Heart right ventricle (tissue), 16 donors: ENCODE results near the gene FCN1. TPM values are rescaled to one million over a fixed set of nuclear protein-coding genes. Genes with fewer than 3 reads are reported as not detected.

ENCODE experiments used
- ATAC-seq, 8 donors: fragments of 200-7000 bp; cut with Tn5 transposase; one replicate each; pipeline ENCODE4 v1.9.1; 2020; ENCODE audit warnings: mild to moderate bottlenecking in 8 of 8, moderate library complexity in 8 of 8, moderate number of reproducible peaks in 1 of 8
- DNase-seq, 2 donors: peaks; one replicate each; pipeline ENCODE4 v3.0.0-alpha.2; 2020
- H3K27ac ChIP-seq, 10 donors: fragments of 200-600 bp; sonication (generic) in 2 of 10; one replicate each; pipeline versions ENCODE4 v1.5.0 to v1.8.0; 2020 to 2022; ENCODE audit warnings: mild to moderate bottlenecking in 3 of 10
- H3K27me3 ChIP-seq, 7 donors: fragments of 200-600 bp; one replicate each; pipeline ENCODE4 v1.8.0; 2021 to 2022; ENCODE audit warnings: mild to moderate bottlenecking in 2 of 7
- H3K36me3 ChIP-seq, 9 donors: fragments of 200-600 bp; sonication (generic) in 1 of 9; one replicate each; pipeline versions ENCODE4 v1.5.0 to v1.8.0; 2020 to 2022; ENCODE audit warnings: mild to moderate bottlenecking in 2 of 9
- H3K4me1 ChIP-seq, 9 donors: fragments of 200-600 bp; sonication (generic) in 1 of 9; one replicate each; pipeline versions ENCODE4 v1.5.0 to v1.8.0; 2020 to 2022; ENCODE audit warnings: mild to moderate bottlenecking in 4 of 9
- H3K4me3 ChIP-seq, 10 donors: fragments of 200-600 bp; sonication (generic) in 2 of 10; one replicate each; pipeline versions ENCODE4 v1.5.0 to v1.8.0; 2020 to 2022; ENCODE audit warnings: mild to moderate bottlenecking in 7 of 10, moderate library complexity in 2 of 10
- H3K9me3 ChIP-seq, 11 donors: fragments of 200-600 bp in 10 of 11; sonication (generic) in 2 of 11; one replicate each; pipeline versions ENCODE4 v1.5.0 to v1.8.0; 2013 to 2022; ENCODE audit warnings: mild to moderate bottlenecking in 2 of 11, control low read depth in 1 of 11, moderate library complexity in 1 of 11
- CTCF ChIP-seq, 9 donors: fragments of 200-600 bp; sonication (generic) in 2 of 9; IDR thresholded peaks; one replicate each; pipeline versions ENCODE4 v1.5.0 to v1.8.0; 2021 to 2022; ENCODE audit warnings: antibody characterized with exemption in 9 of 9, mild to moderate bottlenecking in 5 of 9, moderate library complexity in 1 of 9
- WGBS, 2 donors: extraction: QIAGEN DNeasy Blood & Tissue Kit; methylation state at CpG; one replicate each; pipeline ENCODE4 v1.1.7; 2013; ENCODE audit warnings: inconsistent platforms in 1 of 2; 5-methylcytosine and 5-hydroxymethylcytosine counted together
- intact Hi-C, 10 donors: fragments of 100-400 bp; cut with DNase I; formaldehyde crosslinking; loops; one replicate each; pipeline versions ENCODE4 v1.11.1 to v1.14.2; 2022
- polyA plus RNA-seq, 2 donors: library from polyadenylated mRNA; stranded (reverse); fragments of 200-250 nt; gene quantifications; one replicate each; pipeline ENCODE4 v1.2.3, GENCODE V29; 2013
- total RNA-seq, 10 donors: library from RNA; stranded (reverse); fragmentation: NEBNext Ultra II Directional in 3 of 10; extraction: Animal tissue kit (Norgen Biotek cat#: 25700) in 3 of 10; gene quantifications; one replicate each; pipeline versions ENCODE4 v1.2.1 to v1.2.4, GENCODE V29; 2021 to 2023
- donor health status: Arrhythmogenic right ventricular cardiomyopathy.
- donor health status: ischemic (EF 13 %, LVEDD 7.1; RV severe dilation, severe dysfunction).
- donor health status: healthy with polysubstance abuse.
- donor health status: DM: no; HTN: yes; CAD: no.
- donor health status: DM: no; HTN: no; CAD: no.
- donor health status: ischemic (EF 25% LVEDD 6.9; RV normal size, moderate dysfunction).
- donor health status: ischemic (EF 25% LVEDD 5.7; RV mildly dilated, moderate dysfunction).
- donor health status: healthy.
- donor health status: DM: yes; HTN: yes; CAD: no.
- donor health status: Ischemic cardiomyopathy.
- donor health status: ischemic (EF 35%, LVEDD 5.7; RV mildly dilated, moderate dysfunction).
- donor health status: nonischemic (EF 11% LVEDD 7.7; RV severe dilation, severe dysfunction).
- donor health status: DM: yes; HTN: yes; CAD: no.
- donor health status: PGD.
- donor health status: ischemic (EF 29% LVEDD 5.4; RV normal size, mild dysfunction).
- donor health status: nonischemic (EF 23%, LVEDD 6.1; RV moderate dilation, normal function).

FCN1 gene
- total and polyA plus RNA-seq, 12 donors = 0.97 to 64.7 (median 2.7) TPM

GRCh38 chr9:134864821-134865190 is 52.9 kb downstream of the FCN1 start:
- H3K27ac ChIP-seq = no peak overlapping the region
- 83 to 87% methylated on average over 13 of the region's 13 CpGs for WGBS, 2 donors
- no peak for DNase-seq
- no peaks in the 10 kb centered on the region for H3K27me3 ChIP-seq
- ATAC-seq = no peak
- no peaks in the 10 kb centered on the region for H3K36me3 ChIP-seq
- intact Hi-C loops = no loop called here
- no peak for TF ChIP-seq CTCF (IDR thresholded peaks at IDR 0.05)
- H3K9me3 ChIP-seq = peaks cover 0 to 12% (median 0%) of the 10 kb centered on the region in 11 donors
- no peak overlapping the region for H3K4me3 ChIP-seq
- peaks cover 0 to 14% (median 7%) of the 10 kb centered on the region in 9 donors for H3K4me1 ChIP-seq

- no peak for TF ChIP-seq CTCF (IDR thresholded peaks at IDR 0.05)
- no peak overlapping the region for H3K4me3 ChIP-seq
- H3K9me3 ChIP-seq = peaks cover 0 to 14% (median 0%) of the 10 kb centered on the region in 11 donors
- intact Hi-C loops = no loop called here
- H3K36me3 ChIP-seq = no peaks in the 10 kb centered on the region
- peaks cover 0 to 14% (median 7%) of the 10 kb centered on the region in 9 donors for H3K4me1 ChIP-seq
- DNase-seq = peak in 1 of 2 donors; percentile 46
- H3K27me3 ChIP-seq = no peaks in the 10 kb centered on the region
- 58 to 63% methylated on average over 28 of the region's 28 CpGs for WGBS, 2 donors
- ATAC-seq = peak; percentile 42 to 92 (median 66)
- H3K27ac ChIP-seq = peak overlapping the region in 3 of 10 donors; percentile 44 to 51 (median 50)
These were observed 53.5 kb downstream of the FCN1 start for GRCh38 chr9:134863941-134864820.

- intact Hi-C loops = no loop called here
- Histone ChIP-seq H3K9me3 (peaks cover 0 to 14% (median 0%) of the 10 kb centered on the region in 11 donors), H3K36me3 (no peaks in the 10 kb centered on the region), H3K4me3 (no peak overlapping the region), H3K4me1 (peaks cover 0 to 14% (median 7%) of the 10 kb centered on the region in 9 donors), H3K27me3 (no peaks in the 10 kb centered on the region), H3K27ac (no peak overlapping the region)
- ATAC-seq (peak in 2 of 8 donors; percentile 51 to 66), DNase-seq (no peak)
- 92 to 94% methylated on average over 16 of the region's 16 CpGs for WGBS, 2 donors
- TF ChIP-seq CTCF (IDR thresholded peaks at IDR 0.05) = no peak
These were observed 54.3 kb downstream of the FCN1 start for GRCh38 chr9:134863306-134863902.

GRCh38 chr9:134861595-134862334 is 55.9 kb downstream of the FCN1 start:
- H3K27me3 ChIP-seq = peaks cover 0 to under 1% (median 0%) of the 10 kb centered on the region in 7 donors
- intact Hi-C loops = no loop called here
- TF ChIP-seq CTCF (IDR thresholded peaks at IDR 0.05) = no peak
- no peak overlapping the region for H3K4me3 ChIP-seq
- no peak for ATAC-seq
- H3K4me1 ChIP-seq = peaks cover 0 to 14% (median 7%) of the 10 kb centered on the region in 9 donors
- no peak overlapping the region for H3K27ac ChIP-seq
- DNase-seq = no peak
- peaks cover 0 to 14% (median 0%) of the 10 kb centered on the region in 11 donors for H3K9me3 ChIP-seq
- H3K36me3 ChIP-seq = no peaks in the 10 kb centered on the region
- 84 to 94% methylated on average over 17 of the region's 17 CpGs for WGBS, 2 donors
